Upper lobe of left lung (tissue), 6 donors: ENCODE measurements around the gene MICU2. TPM values are rescaled to one million over a fixed set of nuclear protein-coding genes. Genes with fewer than 3 reads are reported as not detected.

ENCODE experiments used
- ATAC-seq, 2 donors: fragments of 200-7000 bp; cut with Tn5 transposase; one replicate each; pipeline ENCODE4 v1.9.1; 2022; ENCODE audit warnings: mild to moderate bottlenecking in 2 of 2, moderate library complexity in 2 of 2; ENCODE audit not compliant: low FRiP score in 2 of 2
- DNase-seq, 2 donors: peaks; one replicate each; pipeline ENCODE4 v3.0.0-alpha.2; 2019 to 2020
- H3K27ac ChIP-seq, 4 donors: fragments of 200-600 bp; sonication (generic); one replicate each; pipeline ENCODE4 v1.5.1; 2016 to 2019
- H3K27me3 ChIP-seq, 4 donors: fragments of 200-600 bp; sonication (generic); one replicate each; pipeline ENCODE4 v1.5.1; 2017 to 2019
- H3K36me3 ChIP-seq, 4 donors: fragments of 200-600 bp; sonication (generic); one replicate each; pipeline ENCODE4 v1.5.1; 2016 to 2019
- H3K4me1 ChIP-seq, 4 donors: fragments of 200-600 bp; sonication (generic); one replicate each; pipeline ENCODE4 v1.5.1; 2018 to 2019
- H3K4me3 ChIP-seq, 4 donors: fragments of 200-600 bp; sonication (generic); one replicate each; pipeline ENCODE4 v1.5.1; 2017 to 2019; ENCODE audit warnings: mild to moderate bottlenecking in 2 of 4, moderate library complexity in 1 of 4
- H3K9me3 ChIP-seq, 4 donors: fragments of 200-600 bp; sonication (generic); one replicate each; pipeline ENCODE4 v1.5.1; 2018 to 2019
- CTCF ChIP-seq, 6 experiments: fragments of 450-650 bp in 4 of 6; fragments of 200-600 bp in 2 of 6; sonication (generic) in 2 of 6; IDR thresholded peaks; one replicate each; pipeline ENCODE4 v1.5.1; 2016 to 2019; ENCODE audit warnings: antibody characterized with exemption in 6 of 6
- EP300 ChIP-seq, 4 donors: sonication (generic); formaldehyde crosslinking; IDR thresholded peaks; one replicate each; pipeline ENCODE4 v1.5.1; 2017; ENCODE audit warnings: antibody characterized with exemption in 4 of 4, control low read depth in 2 of 4
- POLR2A ChIP-seq, 4 donors: fragments of 450-650 bp; IDR thresholded peaks; one replicate each; pipeline ENCODE4 v1.5.1; 2016 to 2017; ENCODE audit warnings: antibody characterized with exemption in 4 of 4, mild to moderate bottlenecking in 2 of 4
- POLR2AphosphoS5 ChIP-seq, 2 donors: sonication (generic); formaldehyde crosslinking; IDR thresholded peaks; one replicate each; pipeline ENCODE4 v1.5.1; 2017; ENCODE audit warnings: antibody characterized with exemption in 2 of 2
- WGBS, 2 donors: methylation state at CpG; one replicate each; pipeline ENCODE4 v1.1.5; 2017 to 2018; 5-methylcytosine and 5-hydroxymethylcytosine counted together
- total RNA-seq, 6 donors: library from RNA; depleted of rRNA in 4 of 6; stranded (reverse); fragments of >200 nt in 4 of 6; gene quantifications; one replicate each; pipeline versions ENCODE4 v1.1.0 to v1.2.1, GENCODE V29; 2016 to 2021
- donor health status: DM: no; HTN: no; CAD: no; lungs with moderate emphysema.
- donor health status: DM: no; HTN: yes; CAD: no; lungs with severe emphysema.

MICU2 gene
- total RNA-seq, 6 donors from 2014 or later: 27.9 to 80.4 (median 46.0) TPM

GRCh38 chr13:21522847-21523246, 81.1 kb downstream of the MICU2 start:
- no peak for DNase-seq
- TF ChIP-seq POLR2AphosphoS5 (IDR thresholded peaks at IDR 0.05) (no peak), CTCF (IDR thresholded peaks at IDR 0.05) (no peak), POLR2A (IDR thresholded peaks at IDR 0.05) (no peak), EP300 (IDR thresholded peaks at IDR 0.05) (no peak)
- Histone ChIP-seq H3K27me3 (no peaks in the 10 kb centered on the region), H3K9me3 (no peaks in the 10 kb centered on the region), H3K4me1 (no peaks in the 10 kb centered on the region), H3K27ac (no peak overlapping the region), H3K4me3 (no peak overlapping the region), H3K36me3 (peaks cover 0 to 22% (median 0%) of the 10 kb centered on the region in 4 donors)
- no peak for ATAC-seq
- 90 to 92% methylated on average over 2 of the region's 2 CpGs for WGBS, 2 donors

- H3K4me1 ChIP-seq: no peaks in the 10 kb centered on the region
- ATAC-seq: no peak
- no peaks in the 10 kb centered on the region for H3K9me3 ChIP-seq
- no peak for DNase-seq
- TF ChIP-seq EP300 (IDR thresholded peaks at IDR 0.05): no peak
- TF ChIP-seq POLR2A (IDR thresholded peaks at IDR 0.05): no peak
- no peak for TF ChIP-seq CTCF (IDR thresholded peaks at IDR 0.05)
- TF ChIP-seq POLR2AphosphoS5 (IDR thresholded peaks at IDR 0.05): no peak
- no peaks in the 10 kb centered on the region for H3K27me3 ChIP-seq
- 95 to 100% methylated on average over 1 of the region's 1 CpG for WGBS, 2 donors
- peaks cover 0 to 22% (median 0%) of the 10 kb centered on the region in 4 donors for H3K36me3 ChIP-seq
- H3K27ac ChIP-seq: no peak overlapping the region
- H3K4me3 ChIP-seq: no peak overlapping the region
Observed at GRCh38 chr13:21522130-21522529, 81.8 kb downstream of the MICU2 start.

GRCh38 chr13:21518617-21519144, 85.3 kb downstream of the MICU2 start:
- Histone ChIP-seq H3K27me3 (no peaks in the 10 kb centered on the region), H3K36me3 (peaks cover 0 to 27% (median 0%) of the 10 kb centered on the region in 4 donors), H3K9me3 (no peaks in the 10 kb centered on the region), H3K4me1 (no peaks in the 10 kb centered on the region), H3K4me3 (no peak overlapping the region), H3K27ac (no peak overlapping the region)
- TF ChIP-seq POLR2A (IDR thresholded peaks at IDR 0.05) (no peak), POLR2AphosphoS5 (IDR thresholded peaks at IDR 0.05) (no peak), EP300 (IDR thresholded peaks at IDR 0.05) (no peak), CTCF (IDR thresholded peaks at IDR 0.05) (no peak)
- no peak for DNase-seq
- WGBS, 2 donors: 74 to 81% methylated on average over 8 of the region's 8 CpGs
- no peak for ATAC-seq

- Histone ChIP-seq H3K4me1 (no peaks in the 10 kb centered on the region), H3K27ac (no peak overlapping the region), H3K36me3 (peaks cover 0 to 35% (median 4%) of the 10 kb centered on the region in 4 donors), H3K4me3 (no peak overlapping the region), H3K9me3 (no peaks in the 10 kb centered on the region), H3K27me3 (no peaks in the 10 kb centered on the region)
- no peak for ATAC-seq
- WGBS, 2 donors: 77 to 82% methylated on average over 16 of the region's 16 CpGs
- TF ChIP-seq CTCF (IDR thresholded peaks at IDR 0.05) (no peak), POLR2A (IDR thresholded peaks at IDR 0.05) (no peak), EP300 (IDR thresholded peaks at IDR 0.05) (no peak), POLR2AphosphoS5 (IDR thresholded peaks at IDR 0.05) (no peak)
- peak; percentile 56 to 70 for DNase-seq
Observed at GRCh38 chr13:21517576-21517975, 86.4 kb downstream of the MICU2 start.

GRCh38 chr13:21516805-21517204, 87.2 kb downstream of the MICU2 start:
- no peaks in the 10 kb centered on the region for H3K4me1 ChIP-seq
- H3K27ac ChIP-seq: no peak overlapping the region
- no peaks in the 10 kb centered on the region for H3K27me3 ChIP-seq
- H3K9me3 ChIP-seq: no peaks in the 10 kb centered on the region
- H3K4me3 ChIP-seq: no peak overlapping the region
- DNase-seq (no peak), ATAC-seq (no peak)
- H3K36me3 ChIP-seq: peaks cover 0 to 27% (median 7%) of the 10 kb centered on the region in 4 donors
- WGBS, 2 donors: 92 to 94% methylated on average over 2 of the region's 2 CpGs
- TF ChIP-seq POLR2A (IDR thresholded peaks at IDR 0.05): no peak
- TF ChIP-seq CTCF (IDR thresholded peaks at IDR 0.05): no peak
- no peak for TF ChIP-seq POLR2AphosphoS5 (IDR thresholded peaks at IDR 0.05)
- TF ChIP-seq EP300 (IDR thresholded peaks at IDR 0.05): no peak
